OCI-LY7 (cell line): ENCODE measurements around the gene ACBD7. TPM values are rescaled to one million over a fixed set of nuclear protein-coding genes. Genes with fewer than 3 reads are reported as not detected.

Experiments used
- BruUV-seq: library from RNA; stranded (reverse); fragments of 400-500 nt; replicated peaks from 2 replicates; lab custom pipeline; 2021; lab: Mats Ljungman, UMichigan
- CTCF ChIA-PET: fragments of 300-600 bp; sonication (Branson Sonifier 250); formaldehyde crosslinking; loops from one replicate; lab custom pipeline; 2022; ENCODE audit warnings: antibody characterized with exemption; ENCODE audit not compliant: unreplicated experiment; lab: Charles Lee
- POLR2A ChIA-PET: fragments of 300-600 bp; sonication (Branson Sonifier 250); formaldehyde crosslinking; loops from one replicate; lab custom pipeline; 2022; ENCODE audit warnings: antibody characterized with exemption; lab: Charles Lee
- DNase-seq: peaks from one replicate; pipeline ENCODE4 v3.0.0-alpha.2; 2015; ENCODE audit warnings: low spot score
- H2AFZ ChIP-seq: fragments of 200-600 bp; sonication (generic), shearing (Covaris generic); 2 replicates; pipeline ENCODE4 v1.6.1; 2014; ENCODE audit warnings: mild to moderate bottlenecking, antibody characterized with exemption, low read length, moderate library complexity
- H3K27ac ChIP-seq: fragments of 200-600 bp; sonication (generic); 2 replicates; pipeline ENCODE4 v1.5.1; 2014; ENCODE audit warnings: mixed run types, low read depth, mild to moderate bottlenecking, moderate library complexity, low read length, inconsistent platforms; ENCODE audit not compliant: poor library complexity, severe bottlenecking
- H3K36me3 ChIP-seq: fragments of 200-600 bp; sonication (generic); 2 replicates; pipeline ENCODE4 v1.6.1; 2014; ENCODE audit warnings: mild to moderate bottlenecking, antibody characterized with exemption, low read length, moderate library complexity, mixed read lengths; ENCODE audit not compliant: insufficient read depth
- H3K4me1 ChIP-seq: fragments of 200-600 bp; sonication (generic); 2 replicates; pipeline ENCODE4 v1.5.1; 2014; ENCODE audit warnings: mild to moderate bottlenecking, low read length; ENCODE audit not compliant: insufficient read depth, poor library complexity, severe bottlenecking
- H3K4me2 ChIP-seq: fragments of 200-600 bp; sonication (generic); 2 replicates; pipeline ENCODE4 v1.6.1; 2014; ENCODE audit warnings: mild to moderate bottlenecking, low read length
- H3K4me3 ChIP-seq: fragments of 200-600 bp; sonication (generic); 2 replicates; pipeline ENCODE4 v1.5.1; 2014; ENCODE audit warnings: mild to moderate bottlenecking, low read depth, low read length; ENCODE audit not compliant: poor library complexity, severe bottlenecking
- H3K79me2 ChIP-seq: fragments of 200-600 bp; sonication (generic); 2 replicates; pipeline ENCODE4 v1.6.1; 2016; ENCODE audit warnings: low read depth, mild to moderate bottlenecking, low read length, moderate library complexity, mixed read lengths; ENCODE audit not compliant: insufficient read depth
- H3K9me2 ChIP-seq: fragments of 200-600 bp; sonication (generic); 2 replicates; pipeline ENCODE4 v1.6.1; 2016; ENCODE audit warnings: mild to moderate bottlenecking, low read length, mixed read lengths; ENCODE audit not compliant: insufficient read depth
- H3K9me3 ChIP-seq: fragments of 200-600 bp; sonication (generic); 2 replicates; pipeline ENCODE4 v1.6.1; 2014; ENCODE audit warnings: mild to moderate bottlenecking, mixed run types, low read length, mixed read lengths
- H4K20me1 ChIP-seq: fragments of 200-600 bp; sonication (generic); 2 replicates; pipeline ENCODE4 v1.6.1; 2014; ENCODE audit warnings: mild to moderate bottlenecking, antibody characterized with exemption, low read length, moderate library complexity, mixed read lengths; ENCODE audit not compliant: insufficient read depth
- CTCF ChIP-seq: fragments of 200-600 bp; sonication (generic); conservative IDR thresholded peaks from 2 replicates; pipeline ENCODE4 v1.5.1; 2014; ENCODE audit warnings: mild to moderate bottlenecking, antibody characterized with exemption, low read length, moderate library complexity, mixed read lengths
- EZH2phosphoT487 ChIP-seq: fragments of 200-600 bp; sonication (generic); IDR thresholded peaks from 2 replicates; pipeline ENCODE4 v1.6.1; 2018; ENCODE audit warnings: low read depth, borderline replicate concordance, mild to moderate bottlenecking, mixed run types, antibody characterized with exemption, low read length, moderate library complexity, mixed read lengths
- intact Hi-C: fragments of 100-400 bp; cut with micrococcal nuclease; formaldehyde crosslinking; loops from one replicate; pipeline ENCODE4 v1.10.0; 2022; ENCODE audit not compliant: unreplicated experiment
- total RNA-seq, 2 experiments: library from RNA; depleted of rRNA in 1 of 2; stranded (reverse); fragments of >200 nt in 1 of 2; shearing (Covaris generic) in 1 of 2; gene quantifications; 2 replicates each; pipeline ENCODE4 v1.2.3, GENCODE V29; 2014 to 2022

Gene ACBD7
- total RNA-seq, 2 experiments from 2014 or later: 15.0 to 26.9 TPM

DNA sequence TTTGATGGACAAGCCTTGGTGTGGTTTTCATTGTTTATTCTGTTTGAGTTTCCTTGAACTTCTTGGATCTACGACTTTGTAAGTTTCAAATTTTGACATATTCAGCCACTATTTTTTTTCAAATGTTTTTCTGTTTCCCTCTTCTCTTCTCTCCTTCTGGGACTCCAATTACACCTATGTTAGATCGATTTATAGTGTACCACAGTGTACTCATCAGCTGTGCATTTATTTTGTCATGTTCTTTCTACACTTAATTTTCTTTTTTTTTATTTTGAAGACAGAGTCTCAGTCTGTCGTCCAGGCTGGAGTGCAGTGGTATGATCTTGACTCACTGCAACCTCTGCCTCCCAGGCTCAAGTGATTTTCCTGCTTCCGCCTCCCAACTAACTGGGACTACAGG is 28.7 kb downstream of the ACBD7 start:
- Histone ChIP-seq H2AFZ (no peak overlapping the region), H3K36me3 (no peaks in the 10 kb centered on the region), H3K4me2 (no peak overlapping the region), H3K4me1 (no peaks in the 10 kb centered on the region), H4K20me1 (no peaks in the 10 kb centered on the region), H3K27ac (no peak overlapping the region), H3K4me3 (no peak overlapping the region), H3K9me2 (no peaks in the 10 kb centered on the region), H3K9me3 (no peaks in the 10 kb centered on the region), H3K79me2 (no peaks in the 10 kb centered on the region)
- TF ChIP-seq CTCF: no peak
- POLR2A ChIA-PET: no interaction called here
- BruUV-seq: no TSS peak
- intact Hi-C loops: no loop called here
- CTCF ChIA-PET: no interaction called here
- no peak for DNase-seq

DNA sequence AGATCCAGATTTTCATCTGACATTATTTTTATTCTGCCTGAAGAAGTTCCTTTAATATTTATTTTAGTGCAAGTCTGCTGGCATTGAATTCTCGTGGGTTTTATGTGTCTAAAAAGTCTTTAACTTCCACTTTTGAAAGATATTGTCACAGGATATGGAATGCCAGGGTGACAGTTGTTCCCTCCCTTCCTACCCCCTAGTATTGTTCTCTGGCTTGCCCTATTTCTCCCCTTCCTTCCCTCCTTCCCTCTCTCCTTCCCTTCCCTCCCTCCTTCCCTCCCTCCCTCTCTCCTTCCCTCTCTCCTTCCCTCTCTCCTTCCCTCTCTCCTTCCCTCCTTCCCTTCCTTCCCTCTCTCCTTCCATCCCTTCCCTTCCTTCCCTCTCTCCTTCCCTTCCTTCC is 29.9 kb downstream of the ACBD7 start:
- ChIA-PET CTCF (no interaction called here), POLR2A (no interaction called here)
- Histone ChIP-seq H3K27ac (no peak overlapping the region), H3K4me2 (no peak overlapping the region), H3K4me3 (no peak overlapping the region), H3K9me3 (no peaks in the 10 kb centered on the region), H3K36me3 (no peaks in the 10 kb centered on the region), H2AFZ (no peak overlapping the region), H3K9me2 (no peaks in the 10 kb centered on the region), H4K20me1 (no peaks in the 10 kb centered on the region), H3K79me2 (no peaks in the 10 kb centered on the region), H3K4me1 (no peaks in the 10 kb centered on the region)
- TF ChIP-seq CTCF (no peak), EZH2phosphoT487 (no peak)
- DNase-seq: no peak
- no TSS peak for BruUV-seq
- intact Hi-C loops: no loop called here

GRCh38 chr10:15053061-15053460 is 35.5 kb downstream of the ACBD7 start:
- ChIA-PET POLR2A (no interaction called here), CTCF (no interaction called here)
- intact Hi-C loops: no loop called here
- Histone ChIP-seq H3K27ac (no peak overlapping the region), H3K4me2 (no peak overlapping the region), H3K9me2 (no peaks in the 10 kb centered on the region), H3K4me3 (no peak overlapping the region), H2AFZ (no peak overlapping the region), H3K4me1 (no peaks in the 10 kb centered on the region), H4K20me1 (no peaks in the 10 kb centered on the region), H3K9me3 (no peaks in the 10 kb centered on the region), H3K79me2 (no peaks in the 10 kb centered on the region), H3K36me3 (no peaks in the 10 kb centered on the region)
- no peak for DNase-seq
- no TSS peak for BruUV-seq
- no peak for TF ChIP-seq CTCF
- TF ChIP-seq EZH2phosphoT487: no peak
